Stimulated activated CD8-positive, alpha-beta memory T cell treated with anti-CD3 and anti-CD28 coated beads, Interleukin-15, amount 100 ng/mL, for 1 hour (primary cell): ENCODE data around the gene PHLPP1.
"Not testable (repeated sequence)": the region's sequence is repeated elsewhere in the genome, so short reads cannot be mapped to it uniquely, and the experiment has no call there.

Experiments used
- DNase-seq: peaks from one replicate; pipeline ENCODE4 v3.0.0-alpha.2; 2020; ENCODE audit warnings: low read depth

The PHLPP1 gene

DNA sequence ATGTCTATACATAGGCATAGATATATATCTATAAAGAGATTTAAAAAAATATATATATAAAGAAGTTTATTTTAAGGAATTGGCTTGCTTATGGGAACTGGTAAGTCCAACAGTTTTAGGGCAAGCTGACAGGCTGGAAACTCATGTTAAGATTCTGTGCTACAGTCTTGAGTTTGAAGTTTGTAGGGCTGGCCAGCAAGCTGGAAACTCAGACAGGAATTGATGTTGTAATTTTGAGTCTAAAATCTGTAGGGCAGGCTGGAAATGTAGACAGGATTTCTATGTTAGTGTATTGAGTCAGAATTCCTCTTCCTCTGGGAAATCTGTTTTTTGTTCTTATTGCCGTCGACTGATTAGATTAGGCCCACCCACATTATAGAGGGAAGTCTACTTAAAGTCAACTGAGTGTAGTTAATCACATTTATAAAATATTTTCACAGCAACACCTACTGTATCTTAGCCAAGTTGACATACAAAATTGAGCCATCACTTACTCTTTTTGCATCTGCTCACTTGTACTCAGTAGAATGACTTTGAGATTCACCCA lies 60.8 kb downstream of the PHLPP1 start:
- DNase-seq, result no peak

GRCh38 chr18:62777814-62778213 lies 62.5 kb downstream of the PHLPP1 start:
- no peak for DNase-seq

DNA sequence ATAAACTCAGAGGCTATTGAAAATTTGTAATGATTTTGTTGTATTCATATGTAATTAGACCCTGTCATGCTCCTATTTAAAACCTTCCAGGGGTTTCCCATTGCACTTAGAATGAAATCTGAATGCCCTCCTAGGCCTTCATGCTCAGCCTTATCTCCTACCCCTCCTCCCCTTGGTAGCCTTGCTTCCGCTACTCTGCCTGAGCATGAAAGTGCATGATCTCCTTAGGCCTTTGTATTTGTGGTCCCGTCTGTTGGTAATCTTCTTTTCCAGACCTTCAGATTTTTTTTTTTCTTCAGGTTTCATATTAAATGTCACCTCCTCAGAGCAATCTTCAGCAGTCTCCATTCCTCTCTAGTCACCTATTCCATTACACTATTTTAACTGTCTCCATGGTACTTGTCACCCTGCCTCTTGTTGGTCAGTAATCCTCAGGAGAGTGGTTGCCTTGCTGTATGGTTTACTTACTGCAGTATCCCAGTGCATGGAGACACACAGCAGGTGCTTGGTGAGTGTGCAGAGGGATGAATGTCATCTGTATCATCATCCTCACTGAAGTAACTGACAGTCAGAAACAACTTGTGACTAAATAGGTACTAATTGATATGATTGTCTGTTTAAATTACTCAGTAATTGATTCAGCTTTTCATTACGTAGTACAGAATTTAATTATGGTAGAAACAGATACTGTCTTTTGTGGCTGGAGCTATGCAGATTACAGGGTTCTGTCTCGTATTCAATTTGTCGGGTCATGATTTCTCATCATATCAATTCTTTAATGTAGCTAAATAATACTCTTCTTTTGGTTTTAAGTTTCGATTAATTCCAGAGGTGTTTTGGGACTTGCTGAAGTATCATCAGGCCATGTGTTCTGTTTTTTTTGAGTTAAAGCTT lies 63.9 kb downstream of the PHLPP1 start:
- no peak for DNase-seq

DNA sequence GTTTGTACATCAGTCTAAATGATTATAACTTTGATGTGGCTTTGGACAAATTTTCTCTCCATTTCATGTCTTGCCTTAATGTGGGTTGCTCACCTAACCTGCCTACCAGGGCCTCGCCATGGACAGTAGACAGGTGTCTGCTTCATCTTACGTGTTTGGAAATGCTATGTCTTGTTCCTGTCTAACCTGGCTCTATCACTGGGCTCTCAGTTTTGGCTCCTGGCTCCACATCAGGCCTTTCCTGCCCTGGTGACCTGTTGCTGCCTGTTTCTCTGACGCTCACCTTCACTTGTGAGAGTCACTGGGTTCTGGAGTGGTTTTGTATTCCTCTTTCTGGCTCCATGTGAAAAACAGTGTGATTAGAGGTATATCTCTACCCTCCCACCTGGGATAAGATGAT lies 65.9 kb downstream of the PHLPP1 start:
- DNase-seq, result no peak

DNA sequence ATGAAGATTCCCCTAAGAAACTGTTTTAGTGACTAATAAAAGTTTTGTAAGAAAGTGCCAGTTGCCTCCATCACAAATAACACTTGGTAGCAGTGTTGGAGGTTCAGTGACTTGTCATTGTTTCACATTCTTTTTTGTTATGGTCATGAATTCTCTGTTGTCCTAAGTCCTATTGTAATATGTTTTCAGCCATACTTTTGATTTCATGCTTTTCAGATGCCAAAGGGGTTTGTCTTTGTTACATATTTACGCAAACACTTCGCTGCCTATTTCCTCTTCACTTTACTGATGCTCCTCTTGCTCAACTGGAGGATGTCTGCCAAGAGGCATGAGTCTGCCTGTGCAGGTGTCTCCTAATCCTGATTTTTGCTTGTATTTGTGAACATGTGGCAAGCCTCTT lies 66.6 kb downstream of the PHLPP1 start:
- no peak for DNase-seq

DNA sequence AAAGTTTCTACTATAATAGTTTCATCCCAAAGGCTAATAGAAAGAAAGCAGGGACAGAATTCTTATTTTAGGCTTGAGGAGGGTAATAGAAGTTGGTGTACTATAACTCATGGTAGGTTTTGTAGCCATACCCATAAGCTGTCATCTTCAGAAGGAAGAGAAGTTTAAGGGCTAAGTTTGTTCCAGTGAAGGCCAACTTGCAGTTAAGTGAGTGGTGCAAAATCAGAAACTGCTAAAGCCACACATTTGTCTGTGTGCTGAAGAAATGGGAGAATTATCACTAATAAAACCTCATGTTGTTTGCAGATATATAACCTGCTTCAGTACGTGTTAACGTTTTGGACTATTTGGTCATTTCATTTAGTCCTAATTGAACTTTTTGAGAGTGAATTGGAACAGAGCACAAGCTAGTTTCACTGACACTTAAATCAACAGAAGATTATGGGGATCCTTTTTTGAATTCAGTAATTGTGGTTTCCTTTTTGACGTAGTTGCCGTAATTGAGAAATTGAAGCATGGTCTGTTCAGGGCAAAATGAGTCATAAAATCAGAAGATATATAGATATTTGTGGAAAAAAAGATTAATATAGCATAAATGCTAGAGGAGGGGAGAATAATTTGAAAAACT lies 69.1 kb downstream of the PHLPP1 start:
- no peak for DNase-seq

- DNase-seq, result no peak
Measured at GRCh38 chr18:62784966-62785413, 69.6 kb downstream of the PHLPP1 start.

DNA sequence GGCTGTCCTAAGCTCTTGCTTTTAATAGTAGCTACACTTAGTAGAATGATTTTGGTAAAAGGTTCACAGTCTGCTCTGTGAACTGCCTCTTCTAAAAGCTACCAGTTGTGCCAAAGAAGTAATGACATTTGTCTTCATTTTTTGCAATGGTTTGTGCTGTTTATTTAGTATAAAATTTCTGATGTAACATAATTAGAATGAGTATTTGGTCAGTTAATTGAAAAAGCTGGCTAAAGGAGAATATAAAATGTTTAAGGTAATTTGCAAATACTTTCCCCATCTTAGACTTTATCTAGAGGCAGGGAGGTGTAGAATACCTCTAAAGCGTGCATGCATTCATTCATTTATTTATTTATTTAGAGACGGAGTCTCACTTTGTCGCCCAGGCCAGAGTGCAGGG lies 71.3 kb downstream of the PHLPP1 start:
- DNase-seq, result no peak

DNA sequence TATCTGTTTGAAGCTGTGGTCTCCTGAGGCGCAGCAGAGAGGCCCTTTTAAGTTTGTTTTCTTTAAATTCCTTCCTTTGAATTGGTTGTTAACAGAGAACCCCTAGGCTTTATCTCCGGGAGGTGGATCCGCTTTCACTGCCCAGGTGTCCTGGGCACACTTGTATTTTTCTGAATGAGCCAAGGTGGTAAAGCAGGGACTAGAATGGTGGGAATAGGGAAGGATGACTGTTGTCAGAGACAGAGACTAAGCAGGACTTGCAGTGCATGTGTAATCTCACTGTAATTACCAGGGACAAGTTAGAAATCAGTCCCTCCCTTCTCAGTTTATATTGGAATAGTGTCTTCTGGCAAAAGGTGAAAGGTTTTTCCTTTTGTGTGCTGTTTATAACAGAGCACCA lies 72.8 kb downstream of the PHLPP1 start:
- no peak for DNase-seq

DNA sequence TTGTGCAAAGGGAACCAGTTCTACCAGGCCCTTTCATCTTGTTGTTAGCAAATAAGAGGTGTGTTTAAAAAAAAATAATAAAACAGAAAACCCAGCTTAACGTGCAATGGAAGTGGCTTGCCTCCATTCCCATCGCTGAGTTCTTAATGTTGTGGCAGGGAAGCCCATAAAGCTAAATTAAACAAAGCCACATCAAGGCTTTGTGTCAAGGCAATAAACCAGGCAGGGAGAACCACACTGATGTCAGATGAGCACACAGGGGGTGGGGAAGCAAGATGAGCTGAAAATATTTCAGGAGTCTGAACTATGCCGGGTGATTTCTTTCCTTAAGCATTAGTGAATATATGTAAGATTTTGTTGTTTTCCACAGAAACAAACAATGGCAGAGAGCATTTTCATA lies 73.5 kb downstream of the PHLPP1 start:
- no peak for DNase-seq

GRCh38 chr18:62790871-62791772 lies 75.8 kb downstream of the PHLPP1 start:
- DNase-seq, result no peak

- DNase-seq, result no peak
Measured at GRCh38 chr18:62792016-62792415, 76.7 kb downstream of the PHLPP1 start.

DNA sequence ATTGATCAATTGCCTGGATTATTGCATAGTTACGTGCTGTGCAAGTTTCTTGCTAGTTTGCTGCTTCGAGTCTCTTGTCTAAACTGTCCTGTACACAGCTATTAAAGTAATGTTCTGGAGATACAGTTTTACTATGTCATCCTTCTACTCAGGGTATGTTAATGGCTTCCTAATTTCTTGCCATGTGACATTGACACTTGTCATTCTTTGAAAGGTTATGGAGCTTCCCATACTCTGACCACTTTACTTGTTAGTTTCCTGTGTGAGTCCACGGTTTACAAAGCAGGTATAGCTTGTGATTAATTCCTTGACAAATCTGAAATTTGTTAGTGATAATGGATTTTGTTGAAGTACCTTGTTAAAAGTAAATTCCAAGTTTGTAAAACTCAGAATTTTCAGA lies 80.5 kb downstream of the PHLPP1 start:
- DNase-seq, result no peak

GRCh38 chr18:62796216-62796621 lies 80.9 kb downstream of the PHLPP1 start:
- no peak for DNase-seq

DNA sequence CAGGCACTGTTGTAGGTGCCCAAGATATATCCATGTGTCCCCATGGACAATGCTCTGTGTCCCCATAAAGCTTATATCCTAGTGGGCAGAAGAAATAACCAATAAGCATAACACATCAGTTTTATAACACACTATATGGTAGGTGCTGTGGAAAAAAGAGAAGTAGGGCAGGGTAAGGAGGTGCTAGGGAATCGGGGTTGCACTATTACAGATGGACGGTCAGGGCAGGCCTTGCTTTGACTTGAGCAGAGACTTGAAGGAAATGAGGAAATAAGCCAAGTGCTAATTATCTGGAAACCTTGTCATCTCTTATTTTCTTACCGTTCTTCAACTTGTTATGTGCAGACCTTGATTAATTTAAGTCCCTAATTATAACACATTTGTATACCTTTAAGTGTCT lies 82.0 kb downstream of the PHLPP1 start:
- no peak for DNase-seq

DNA sequence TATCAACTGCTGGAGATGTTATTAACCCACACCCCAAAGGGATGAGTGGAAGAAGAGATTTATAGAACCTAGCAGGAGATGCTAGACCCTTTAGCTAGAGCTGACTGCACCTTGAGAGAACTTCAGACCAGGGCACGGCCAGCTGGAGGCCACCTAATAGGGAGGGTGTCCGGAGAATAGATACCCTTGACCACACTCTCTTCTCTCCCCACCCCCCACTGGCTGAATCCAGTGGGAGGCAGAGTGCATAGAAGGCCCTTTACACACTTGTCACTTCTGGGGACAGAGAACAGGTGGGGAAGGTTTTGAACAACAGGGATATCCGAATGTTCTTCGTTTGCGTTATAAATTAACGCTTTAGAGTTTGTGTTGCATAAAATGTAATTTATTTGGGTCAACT lies 84.6 kb downstream of the PHLPP1 start:
- no peak for DNase-seq

GRCh38 chr18:62802523-62802922 lies 87.2 kb downstream of the PHLPP1 start:
- no peak for DNase-seq

GRCh38 chr18:62807396-62807795 lies 92.1 kb downstream of the PHLPP1 start:
- no peak for DNase-seq

- DNase-seq, result no peak
Measured at GRCh38 chr18:62808123-62808522, 92.8 kb downstream of the PHLPP1 start.

DNA sequence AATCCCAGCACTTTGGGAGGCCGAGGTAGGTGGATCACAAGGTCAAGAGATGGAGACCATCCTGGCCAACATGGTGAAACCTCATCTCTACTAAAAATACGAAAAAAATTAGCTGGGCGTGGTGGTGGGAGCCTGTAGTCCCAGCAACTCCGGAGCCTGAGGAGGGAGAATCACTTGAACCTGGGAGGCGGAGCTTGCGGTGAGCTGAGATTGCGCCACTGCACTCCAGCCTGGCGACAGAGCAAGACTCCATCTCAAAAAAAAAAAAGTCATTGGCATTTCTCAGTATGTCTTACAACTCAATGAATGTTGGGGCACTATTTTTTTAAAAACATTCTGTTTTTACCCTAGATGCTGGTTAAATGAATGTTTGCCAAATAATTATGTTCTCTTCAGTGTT lies 94.1 kb downstream of the PHLPP1 start:
- not testable (repeated sequence) for DNase-seq

DNA sequence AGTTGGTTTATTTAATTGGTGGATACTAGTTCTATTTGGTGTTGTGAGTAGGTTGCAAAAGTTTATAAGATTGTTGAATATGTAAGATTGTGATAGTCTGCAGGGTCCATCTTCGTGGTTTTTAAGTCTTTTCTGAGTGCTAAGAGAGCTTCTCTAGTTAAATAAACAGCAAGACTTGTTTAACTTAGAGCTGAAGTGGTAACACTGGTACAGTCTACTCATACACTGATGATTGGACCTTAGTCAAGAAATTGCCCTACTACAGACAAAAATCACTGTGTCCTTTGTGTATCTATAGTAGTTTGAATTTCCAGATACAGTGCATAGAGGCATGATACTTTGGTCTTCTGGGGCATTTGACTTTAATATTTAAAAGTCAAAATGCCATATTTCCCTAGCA lies 94.6 kb downstream of the PHLPP1 start:
- no peak for DNase-seq

- DNase-seq, result no peak
Measured at GRCh38 chr18:62810682-62811081, 95.3 kb downstream of the PHLPP1 start.
